Nucleus accumbens (tissue), 56 donors: ENCODE measurements around the gene C11orf21.
"Not testable (repeated sequence)": the region's sequence is repeated elsewhere in the genome, so short reads cannot be mapped to it uniquely, and the experiment has no call there.

Experiments used
- DNase-seq, 56 donors: peaks; one replicate each; lab custom pipeline; 2025; lab: John Stamatoyannopoulos, UW

C11orf21 gene

GRCh38 chr11:2301631-2302305 is at the start of gene C11orf21, which contains the start of gene TSPAN32:
Gene C11orf21, minus strand, starts transcription at chr11:2301918. Its CDS starts 110 bp downstream, at chr11:2301808.
Gene TSPAN32, plus strand, starts transcription at chr11:2302013. Its CDS starts 137 bp downstream, at chr11:2302150.
- peak in 3 of 56 donors; percentile 11 to 34 (median 19) for DNase-seq

- no peak for DNase-seq
Measured at GRCh38 chr11:2348986-2349385, 47.3 kb upstream of the C11orf21 start.

GRCh38 chr11:2347308-2347830 is 45.7 kb upstream of the C11orf21 start:
- DNase-seq, result no peak

GRCh38 chr11:2346586-2347307 is 45.0 kb upstream of the C11orf21 start:
- no peak for DNase-seq

GRCh38 chr11:2346014-2346413 is 44.3 kb upstream of the C11orf21 start:
- no peak for DNase-seq

- DNase-seq, result no peak
Measured at GRCh38 chr11:2345050-2345449, 43.3 kb upstream of the C11orf21 start.

- no peak for DNase-seq
Measured at GRCh38 chr11:2343502-2343901, 41.8 kb upstream of the C11orf21 start.

- no peak for DNase-seq
Measured at GRCh38 chr11:2342981-2343380, 41.3 kb upstream of the C11orf21 start.

GRCh38 chr11:2342557-2342956 is 40.8 kb upstream of the C11orf21 start:
- no peak for DNase-seq

GRCh38 chr11:2338760-2339159 is 37.0 kb upstream of the C11orf21 start:
- not testable (repeated sequence) for DNase-seq

- DNase-seq, result not testable (repeated sequence)
Measured at GRCh38 chr11:2335286-2335685, 33.6 kb upstream of the C11orf21 start.

GRCh38 chr11:2333486-2334205 is 31.9 kb upstream of the C11orf21 start:
- DNase-seq, result not testable (repeated sequence)

- not testable (repeated sequence) for DNase-seq
Measured at GRCh38 chr11:2332569-2332968, 30.9 kb upstream of the C11orf21 start.

GRCh38 chr11:2331404-2331803 is 29.7 kb upstream of the C11orf21 start:
- DNase-seq, result no peak

- DNase-seq, result no peak
Measured at GRCh38 chr11:2330696-2331095, 29.0 kb upstream of the C11orf21 start.

GRCh38 chr11:2329551-2329950 is 27.8 kb upstream of the C11orf21 start:
- DNase-seq, result no peak

- DNase-seq, result no peak
Measured at GRCh38 chr11:2328656-2329354, 27.1 kb upstream of the C11orf21 start.

GRCh38 chr11:2328021-2328420 is 26.3 kb upstream of the C11orf21 start:
- peak in 17 of 56 donors; percentile 7 to 56 (median 29) for DNase-seq

GRCh38 chr11:2327032-2327431 is 25.3 kb upstream of the C11orf21 start:
- no peak for DNase-seq

- DNase-seq, result no peak
Measured at GRCh38 chr11:2325719-2326118, 24.0 kb upstream of the C11orf21 start.
